HepG2 (cell line): ENCODE measurements around the gene MYO9A. TPM values are rescaled to one million over a fixed set of nuclear protein-coding genes. Genes with fewer than 3 reads are reported as not detected.

ENCODE experiments used
- ATAC-seq: fragments of 200-7000 bp; cut with Tn5 transposase; 3 replicates; pipeline ENCODE4 v1.9.1; 2020; ENCODE audit warnings: mild to moderate bottlenecking, moderate library complexity
- BruUV-seq: library from RNA; stranded (reverse); fragments of 400-500 nt; replicated peaks from 2 replicates; lab custom pipeline; 2021; lab: Mats Ljungman, UMichigan
- CTCF ChIA-PET: fragments of 300-600 bp; formaldehyde crosslinking; extraction: SDS; loops from one replicate; lab custom pipeline; 2021; ENCODE audit warnings: low total read pairs, inconsistent platforms, low intra/inter-chr PET ratio; lab: Yijun Ruan, JAX
- POLR2A ChIA-PET: fragments of 350-600 bp; sonication (Branson Sonifier 250); formaldehyde crosslinking; loops from one replicate; lab custom pipeline; 2020; ENCODE audit warnings: antibody characterized with exemption, inconsistent platforms; lab: Yijun Ruan, JAX
- DNase-seq: peaks from one replicate; pipeline ENCODE4 v3.0.0-alpha.2; 2015; ENCODE audit warnings: low spot score
- FAIRE-seq: peaks from 3 replicates; lab custom pipeline; 2011; peaks lifted over from hg19 to GRCh38; lab: Jason Lieb, UNC
- H2AFZ ChIP-seq: one replicate; pipeline ENCODE4 v1.6.1; 2011; ENCODE audit warnings: low read length, inconsistent platforms
- H3K27ac ChIP-seq: fragments of 300-600 bp; 3 replicates; pipeline ENCODE4 v1.8.0; 2011; ENCODE audit warnings: mixed run types, mild to moderate bottlenecking, mixed read lengths, low read length, inconsistent platforms; ENCODE audit not compliant: insufficient read depth; ENCODE audit errors: extremely low read length
- H3K27me3 ChIP-seq, 2 experiments: fragments of 200-600 bp in 1 of 2; 2 replicates in 1 of 2; 3 replicates in 1 of 2; pipeline versions ENCODE4 v1.6.0 to v1.8.0; 2011; ENCODE audit warnings: low read length in 2 of 2, mild to moderate bottlenecking in 2 of 2, moderate library complexity in 2 of 2, inconsistent platforms in 1 of 2; ENCODE audit not compliant: insufficient read depth in 2 of 2, control insufficient read depth in 1 of 2
- H3K36me3 ChIP-seq, 2 experiments: fragments of 200-600 bp in 1 of 2; replicated peaks in 1 of 2; 2 replicates in 1 of 2; 3 replicates in 1 of 2; pipeline versions ENCODE4 v1.5.1 to v1.8.0; 2011; ENCODE audit warnings: low read length in 2 of 2, inconsistent platforms in 1 of 2; ENCODE audit not compliant: insufficient read depth in 2 of 2, control insufficient read depth in 1 of 2
- H3K4me1 ChIP-seq: 2 replicates; pipeline ENCODE4 v1.5.1; 2012; ENCODE audit warnings: low read length, inconsistent platforms; ENCODE audit not compliant: insufficient read depth
- H3K4me2 ChIP-seq: 2 replicates; pipeline ENCODE4 v1.6.0; 2011; ENCODE audit warnings: low read depth, low read length, inconsistent platforms
- H3K4me3 ChIP-seq, 3 experiments: fragments of 200-600 bp in 1 of 3; sonication (generic), shearing (Covaris generic) in 1 of 3; replicated peaks in 1 of 3; 2 replicates each; pipeline ENCODE4 v1.5.1; 2011 to 2016; ENCODE audit warnings: low read length in 3 of 3, inconsistent platforms in 2 of 3, low read depth in 2 of 3, mild to moderate bottlenecking in 2 of 3, control low read depth in 1 of 3, mixed read lengths in 1 of 3; ENCODE audit not compliant: insufficient read depth in 1 of 3
- H3K79me2 ChIP-seq: one replicate; pipeline ENCODE4 v1.6.1; 2011; ENCODE audit warnings: low read length, inconsistent platforms; ENCODE audit not compliant: insufficient read depth
- H3K9ac ChIP-seq: 2 replicates; pipeline ENCODE4 v1.6.0; 2011; ENCODE audit warnings: mild to moderate bottlenecking, low read depth, low read length, inconsistent platforms; ENCODE audit not compliant: insufficient read depth
- H3K9me3 ChIP-seq: 2 replicates; pipeline ENCODE4 v1.5.1; 2012; ENCODE audit warnings: mild to moderate bottlenecking, low read length
- H4K20me1 ChIP-seq: 2 replicates; pipeline ENCODE4 v1.6.0; 2011; ENCODE audit warnings: inconsistent platforms, mild to moderate bottlenecking, low read length, moderate library complexity; ENCODE audit not compliant: insufficient read depth
- ARNT2 ChIP-seq: sonication (generic); formaldehyde crosslinking; IDR thresholded peaks from 2 replicates; pipeline ENCODE4 v1.8.0; 2022; ENCODE audit warnings: mild to moderate bottlenecking, low read depth, missing genetic modification reagents, moderate library complexity
- HNRNPUL1 ChIP-seq: fragments of 200-400 bp; formaldehyde crosslinking; IDR thresholded peaks from 2 replicates; pipeline ENCODE4 v1.6.1; 2017; ENCODE audit warnings: low read depth, mild to moderate bottlenecking, low read length, moderate library complexity
- LBX2 ChIP-seq: sonication (generic); formaldehyde crosslinking; IDR thresholded peaks from 2 replicates; pipeline ENCODE4 v1.5.0; 2020; ENCODE audit warnings: missing genetic modification reagents, mild to moderate bottlenecking, borderline replicate concordance
- MAX ChIP-seq: IDR thresholded peaks from 2 replicates; pipeline ENCODE4 v1.6.1; 2012; ENCODE audit warnings: inconsistent platforms
- MXD3 ChIP-seq: IDR thresholded peaks from 2 replicates; pipeline ENCODE4 v1.6.1; 2016; ENCODE audit warnings: mild to moderate bottlenecking, missing biosample characterization, missing genetic modification reagents
- TAF15 ChIP-seq: fragments of 200-400 bp; formaldehyde crosslinking; IDR thresholded peaks from one replicate; pipeline ENCODE4 v1.6.1; 2018; ENCODE audit warnings: mild to moderate bottlenecking, low read depth, low read length; ENCODE audit not compliant: poor library complexity, severe bottlenecking
- TBP ChIP-seq: sonication (generic); formaldehyde crosslinking; IDR thresholded peaks from 2 replicates; pipeline ENCODE4 v1.5.0; 2020; ENCODE audit warnings: missing genetic modification reagents
- ZBTB43 ChIP-seq: sonication (generic); formaldehyde crosslinking; conservative IDR thresholded peaks from 2 replicates; pipeline ENCODE4 v1.4.0; 2020; ENCODE audit warnings: missing genetic modification reagents
- ZFP1 ChIP-seq: IDR thresholded peaks from 2 replicates; pipeline ENCODE4 v1.6.1; 2016
- ZFP90 ChIP-seq: sonication (generic); formaldehyde crosslinking; IDR thresholded peaks from 2 replicates; pipeline ENCODE4 v1.8.0; 2022; ENCODE audit warnings: missing genetic modification reagents, mild to moderate bottlenecking, inconsistent platforms, borderline replicate concordance
- ZNF296 ChIP-seq: sonication (generic); formaldehyde crosslinking; conservative IDR thresholded peaks from 2 replicates; pipeline ENCODE4 v1.5.0; 2020; ENCODE audit warnings: mild to moderate bottlenecking, missing genetic modification reagents
- ZNF333 ChIP-seq: sonication (generic); formaldehyde crosslinking; IDR thresholded peaks from 2 replicates; pipeline ENCODE4 v1.4.0; 2020; ENCODE audit warnings: mild to moderate bottlenecking, missing genetic modification reagents, borderline replicate concordance
- ZNF496 ChIP-seq: sonication (generic); formaldehyde crosslinking; IDR thresholded peaks from 2 replicates; pipeline ENCODE4 v1.8.1; 2023; ENCODE audit warnings: mild to moderate bottlenecking, moderate library complexity, missing genetic modification reagents; ENCODE audit not compliant: insufficient replicate concordance
- ZNF503 ChIP-seq: sonication (generic); formaldehyde crosslinking; IDR thresholded peaks from 2 replicates; pipeline ENCODE4 v1.4.0; 2020; ENCODE audit warnings: missing genetic modification reagents
- ZNF546 ChIP-seq: sonication (generic); formaldehyde crosslinking; conservative IDR thresholded peaks from 2 replicates; pipeline ENCODE4 v1.8.1; 2023; ENCODE audit warnings: mild to moderate bottlenecking, missing genetic modification reagents
- ZNF597 ChIP-seq: sonication (generic); formaldehyde crosslinking; IDR thresholded peaks from 2 replicates; pipeline ENCODE4 v1.5.0; 2020; ENCODE audit warnings: missing genetic modification reagents
- ZNF670 ChIP-seq: sonication (generic); formaldehyde crosslinking; IDR thresholded peaks from 2 replicates; pipeline ENCODE4 v1.8.0; 2022; ENCODE audit warnings: mild to moderate bottlenecking, missing genetic modification reagents, borderline replicate concordance
- ZNF678 ChIP-seq: sonication (generic); formaldehyde crosslinking; IDR thresholded peaks from 2 replicates; pipeline ENCODE4 v1.4.0; 2020; ENCODE audit warnings: mild to moderate bottlenecking, missing genetic modification reagents
- WGBS: methylation state at CpG from one replicate; pipeline ENCODE4 v1.1.6; 2017; ENCODE audit warnings: low lambda C conversion rate; 5-methylcytosine and 5-hydroxymethylcytosine counted together
- in situ Hi-C: cut with HindIII; loops from 2 replicates; pipeline ENCODE4 v1.10.0; 2017; ENCODE audit warnings: low pct_unique_long_range_greater_than_20kb; ENCODE audit not compliant: extremely low pct_ligation_motif_present
- intact Hi-C: fragments of 100-400 bp; cut with micrococcal nuclease; formaldehyde crosslinking; loops from one replicate; pipeline ENCODE4 v1.10.0; 2022; ENCODE audit not compliant: unreplicated experiment
- polyA plus RNA-seq, 8 experiments: library from polyadenylated mRNA; depleted of rRNA in 3 of 8; stranded (reverse) in 7 of 8; unstranded in 1 of 8; fragments of >200 nt; fragmentation: Illumina TruSeq in 4 of 8; extraction: Trizol in 4 of 8; gene quantifications; 2 replicates each; pipeline versions ENCODE4 v1.2.1 to v1.2.3, GENCODE V29; 2011 to 2016; ENCODE audit warnings: low read depth in 4 of 8, missing spikeins in 1 of 8, mixed read lengths in 1 of 8; ENCODE audit not compliant: insufficient read depth in 1 of 8
- total RNA-seq, 5 experiments: library from RNA; depleted of rRNA; stranded (reverse); fragments of >200 nt; fragmentation: Illumina TruSeq; extraction: Trizol; gene quantifications; 2 replicates each; pipeline ENCODE4 v1.2.3, GENCODE V29; 2016; ENCODE audit warnings: low read depth in 1 of 5

The MYO9A gene
- total and polyA plus RNA-seq, 2 of the 13 experiments (the other 11 are each of a cell fraction or from before 2014, with no cell fraction given): 4.8 to 15.3 TPM

GRCh38 chr15:71962537-71962936 lies 155.4 kb downstream of the MYO9A start (continued):
- TF ChIP-seq MXD3 (CRISPR knock-in tag) (no peak), HNRNPUL1 (no peak)

- Histone ChIP-seq H3K4me3 (no peak overlapping the region), H4K20me1 (no peaks in the 10 kb centered on the region; the same call in 1 of the 2 replicates), H3K36me3 (no peaks in the 10 kb centered on the region), H3K9ac (no peak overlapping the region), H2AFZ (no peak overlapping the region), H3K27ac (no peak overlapping the region), H3K4me2 (no peak overlapping the region), H3K79me2 (no peaks in the 10 kb centered on the region), H3K4me1 (no peaks in the 10 kb centered on the region), H3K9me3 (no peaks in the 10 kb centered on the region), H3K27me3 (no peaks in the 10 kb centered on the region)
- TF ChIP-seq ARNT2 (CRISPR knock-in tag) (no peak), TBP (no peak), ZNF496 (no peak), ZFP90 (CRISPR knock-in tag) (no peak), MAX (no peak), ZNF597 (no peak), ZNF670 (CRISPR knock-in tag) (no peak), ZNF296 (CRISPR knock-in tag) (no peak), ZNF503 (CRISPR knock-in tag) (no peak), ZNF678 (no peak), ZNF546 (CRISPR knock-in tag) (no peak), TAF15 (no peak), ZFP1 (no peak), ZBTB43 (CRISPR knock-in tag) (no peak), LBX2 (CRISPR knock-in tag) (no peak), ZNF333 (no peak)
- intact Hi-C loops (no loop called here), in situ Hi-C loops (no loop called here)
- DNase-seq (no peak), FAIRE-seq (no peak), ATAC-seq (no peak)
- CTCF ChIA-PET: no interaction called here
- POLR2A ChIA-PET: no interaction called here
- no TSS peak for BruUV-seq
- WGBS: 98% methylated on average over 2 of the region's 2 CpGs
These were observed 160.9 kb downstream of the MYO9A start for GRCh38 chr15:71957026-71957425.
